Aorta (tissue), 5 donors: ENCODE measurements around the gene FBXW12. TPM values are rescaled to one million over a fixed set of nuclear protein-coding genes. Genes with fewer than 3 reads are reported as not detected.
A peak's percentile ranks its signal among the peaks of the same experiment; 100 is the strongest.

Experiments used
- ATAC-seq: fragments of 200-7000 bp; cut with Tn5 transposase; one replicate; pipeline ENCODE4 v1.9.1; 2022; ENCODE audit warnings: moderate library complexity; ENCODE audit not compliant: low FRiP score
- DNase-seq, 2 donors: peaks; one replicate each; pipeline ENCODE4 v3.0.0-alpha.2; 2020
- H3K27ac ChIP-seq, 2 donors: one replicate each; pipeline ENCODE4 v1.5.1; 2013; ENCODE audit warnings: low read length in 2 of 2, mild to moderate bottlenecking in 2 of 2, moderate library complexity in 2 of 2, control low read depth in 1 of 2, inconsistent platforms in 1 of 2, low read depth in 1 of 2
- H3K27me3 ChIP-seq, 2 donors: one replicate each; pipeline ENCODE4 v1.6.1; 2013; ENCODE audit warnings: control low read depth in 1 of 2, low read length in 1 of 2, mild to moderate bottlenecking in 1 of 2, moderate library complexity in 1 of 2; ENCODE audit not compliant: insufficient read depth in 2 of 2, control insufficient read depth in 1 of 2
- H3K36me3 ChIP-seq, 2 donors: one replicate each; pipeline ENCODE4 v1.6.1; 2013; ENCODE audit warnings: control low read depth in 1 of 2, low read length in 1 of 2, mild to moderate bottlenecking in 1 of 2; ENCODE audit not compliant: insufficient read depth in 2 of 2, control insufficient read depth in 1 of 2
- H3K4me1 ChIP-seq, 2 donors: one replicate each; pipeline ENCODE4 v1.6.1; 2013; ENCODE audit warnings: low read length in 2 of 2, control low read depth in 1 of 2, mild to moderate bottlenecking in 1 of 2, moderate library complexity in 1 of 2; ENCODE audit not compliant: insufficient read depth in 2 of 2, control insufficient read depth in 1 of 2
- H3K4me3 ChIP-seq, 2 donors: one replicate each; pipeline ENCODE4 v1.5.1; 2013; ENCODE audit warnings: low read length in 2 of 2, control low read depth in 1 of 2, mild to moderate bottlenecking in 1 of 2
- H3K9me3 ChIP-seq: one replicate; pipeline ENCODE4 v1.6.1; 2013; ENCODE audit warnings: mild to moderate bottlenecking, low read length; ENCODE audit not compliant: control insufficient read depth
- WGBS, 2 donors: extraction: QIAGEN DNeasy Blood & Tissue Kit; methylation state at CpG; one replicate each; pipeline ENCODE4 v1.1.7; 2013; 5-methylcytosine and 5-hydroxymethylcytosine counted together
- intact Hi-C, 2 donors: fragments of 100-400 bp; cut with DNase I; formaldehyde crosslinking; loops; one replicate each; pipeline versions ENCODE4 v1.14.2 to v1.15.0; 2022
- polyA plus RNA-seq, 2 donors: library from polyadenylated mRNA; stranded (reverse); fragments of 200-250 nt; gene quantifications; one replicate each; pipeline ENCODE4 v1.2.3, GENCODE V29; 2013
- total RNA-seq, 2 donors: library from RNA; stranded (reverse); fragmentation: NEBNext Ultra II Directional; extraction: Animal tissue kit (Norgen Biotek cat#: 25700); gene quantifications; one replicate each; pipeline ENCODE4 v1.2.1, GENCODE V29; 2021
- donor health status: healthy with polysubstance abuse.
- donor health status: Bipolar disorder and iron deficiency.
- donor health status: DM: no; HTN: no; CAD: no.
- donor health status: DM: no; HTN: no; CAD: no.
- donor health status: DM: yes; HTN: yes; CAD: no.

The FBXW12 gene
- total and polyA plus RNA-seq, 4 donors, result not detected

DNA sequence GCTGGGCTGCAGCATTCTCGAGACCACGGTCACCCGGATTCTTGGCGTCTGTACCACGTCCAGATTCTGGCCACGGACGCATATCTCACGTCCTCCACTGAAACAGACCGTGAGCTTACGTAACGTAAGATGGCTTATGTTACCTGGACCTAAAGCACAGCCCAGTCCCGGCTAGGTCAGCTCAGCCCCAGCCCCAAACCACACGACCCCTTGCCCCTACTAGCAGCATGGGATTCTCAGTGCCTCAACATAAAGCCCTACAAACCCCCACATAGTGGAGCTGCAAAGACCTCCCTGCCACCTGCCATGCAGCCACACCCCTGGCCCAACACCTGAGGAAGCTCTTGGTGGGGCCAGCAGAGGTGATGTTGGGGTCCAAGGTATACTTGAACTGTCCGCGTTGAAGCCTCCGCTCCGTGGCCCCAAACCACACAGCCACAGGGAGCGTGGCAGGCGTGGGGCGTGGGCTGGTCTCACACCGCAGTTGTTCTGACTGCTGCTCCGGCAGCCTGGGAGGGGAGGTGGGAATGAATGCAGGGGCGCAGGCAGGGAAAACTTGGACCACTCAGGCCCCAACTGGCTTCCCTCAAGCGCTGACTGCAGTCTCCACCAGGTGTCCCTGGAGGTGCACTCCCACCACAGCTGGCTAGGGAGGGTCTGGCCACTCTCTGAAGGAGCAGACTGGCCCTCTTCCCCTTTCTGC is 43.4 kb downstream of the FBXW12 start:
- DNase-seq, result peak; percentile 44 to 71
- no peaks in the 10 kb centered on the region for H3K4me1 ChIP-seq
- H3K4me3 ChIP-seq, result no peak overlapping the region
- intact Hi-C loops, result no loop called here
- peaks cover 0 to 18% of the 10 kb centered on the region in 2 donors for H3K36me3 ChIP-seq
- WGBS, 2 donors, result 79 to 80% methylated on average over 24 of the region's 24 CpGs
- H3K27ac ChIP-seq, result no peak overlapping the region
- no peaks in the 10 kb centered on the region for H3K27me3 ChIP-seq
- no peak for ATAC-seq
- no peaks in the 10 kb centered on the region for H3K9me3 ChIP-seq

- Histone ChIP-seq H3K4me1 (no peaks in the 10 kb centered on the region), H3K4me3 (no peak overlapping the region), H3K36me3 (peaks cover 0 to 16% of the 10 kb centered on the region in 2 donors), H3K27me3 (no peaks in the 10 kb centered on the region), H3K27ac (no peak overlapping the region), H3K9me3 (no peaks in the 10 kb centered on the region)
- DNase-seq (peak in 1 of 2 donors; percentile 35), ATAC-seq (no peak)
- intact Hi-C loops, result no loop called here
- 90% methylated on average over 14 of the region's 14 CpGs for WGBS, 2 donors
Measured at GRCh38 chr3:48416091-48416505, 44.1 kb downstream of the FBXW12 start.

GRCh38 chr3:48416546-48416945 is 44.5 kb downstream of the FBXW12 start:
- peaks cover 0 to 16% of the 10 kb centered on the region in 2 donors for H3K36me3 ChIP-seq
- DNase-seq (peak in 1 of 2 donors; percentile 6), ATAC-seq (no peak)
- intact Hi-C loops, result no loop called here
- H3K9me3 ChIP-seq, result no peaks in the 10 kb centered on the region
- H3K27me3 ChIP-seq, result no peaks in the 10 kb centered on the region
- no peaks in the 10 kb centered on the region for H3K4me1 ChIP-seq
- H3K4me3 ChIP-seq, result no peak overlapping the region
- no peak overlapping the region for H3K27ac ChIP-seq
- 93 to 94% methylated on average over 4 of the region's 4 CpGs for WGBS, 2 donors

GRCh38 chr3:48417529-48418108 is 45.6 kb downstream of the FBXW12 start:
- ATAC-seq (no peak), DNase-seq (peak in 1 of 2 donors; percentile 22)
- Histone ChIP-seq H3K9me3 (no peaks in the 10 kb centered on the region), H3K27ac (no peak overlapping the region), H3K27me3 (no peaks in the 10 kb centered on the region), H3K4me3 (no peak overlapping the region), H3K36me3 (peaks cover 0 to 9% of the 10 kb centered on the region in 2 donors), H3K4me1 (no peaks in the 10 kb centered on the region)
- 90% methylated on average over 8 to 14 of the region's 14 CpGs for WGBS, 2 donors
- intact Hi-C loops, result no loop called here

GRCh38 chr3:48418140-48418539 is 46.1 kb downstream of the FBXW12 start:
- intact Hi-C loops, result no loop called here
- no peak for DNase-seq
- Histone ChIP-seq H3K27me3 (no peaks in the 10 kb centered on the region), H3K27ac (no peak overlapping the region), H3K9me3 (no peaks in the 10 kb centered on the region), H3K4me1 (no peaks in the 10 kb centered on the region), H3K4me3 (no peak overlapping the region), H3K36me3 (peaks cover 0 to 8% of the 10 kb centered on the region in 2 donors)
- WGBS, 2 donors, result 88 to 90% methylated on average over 17 of the region's 17 CpGs
- no peak for ATAC-seq

- no peak for DNase-seq
- Histone ChIP-seq H3K27ac (no peak overlapping the region), H3K36me3 (peaks cover 0 to 8% of the 10 kb centered on the region in 2 donors), H3K9me3 (no peaks in the 10 kb centered on the region), H3K4me1 (no peaks in the 10 kb centered on the region), H3K4me3 (no peak overlapping the region), H3K27me3 (no peaks in the 10 kb centered on the region)
- intact Hi-C loops, result no loop called here
- ATAC-seq, result no peak
- 71 to 80% methylated on average over 9 of the region's 9 CpGs for WGBS, 2 donors
Measured at GRCh38 chr3:48418651-48419050, 46.6 kb downstream of the FBXW12 start.

GRCh38 chr3:48419149-48419548 is 47.1 kb downstream of the FBXW12 start:
- Histone ChIP-seq H3K9me3 (no peaks in the 10 kb centered on the region), H3K4me1 (no peaks in the 10 kb centered on the region), H3K4me3 (no peak overlapping the region), H3K27ac (no peak overlapping the region), H3K36me3 (peaks cover 0 to 8% of the 10 kb centered on the region in 2 donors), H3K27me3 (no peaks in the 10 kb centered on the region)
- DNase-seq, result peak in 1 of 2 donors; percentile 17
- 90 to 92% methylated on average over 9 of the region's 9 CpGs for WGBS, 2 donors
- intact Hi-C loops, result no loop called here
- no peak for ATAC-seq

DNA sequence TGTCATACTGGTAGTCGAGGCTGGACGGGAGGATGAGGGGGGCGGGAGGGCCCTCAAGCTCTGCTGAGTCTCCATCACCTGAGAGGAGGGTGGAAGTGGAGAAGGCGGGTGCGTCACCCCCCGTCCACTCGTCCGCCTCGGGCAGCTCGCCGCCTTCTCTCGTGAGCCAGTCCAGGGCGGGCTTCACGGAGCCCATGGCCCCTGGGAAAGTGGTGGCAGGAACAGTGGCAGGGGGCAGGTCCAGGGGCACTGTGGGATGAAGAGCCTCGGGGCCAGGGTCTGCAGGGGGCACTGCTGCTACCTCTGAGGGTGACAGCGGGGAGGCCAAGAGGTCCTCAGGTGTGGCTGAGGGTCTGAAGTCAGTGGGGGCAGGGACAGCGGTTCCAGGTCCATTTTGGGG is 47.6 kb downstream of the FBXW12 start:
- Histone ChIP-seq H3K4me3 (no peak overlapping the region), H3K4me1 (no peaks in the 10 kb centered on the region), H3K9me3 (no peaks in the 10 kb centered on the region), H3K27ac (no peak overlapping the region), H3K36me3 (peaks cover 0 to 8% of the 10 kb centered on the region in 2 donors), H3K27me3 (no peaks in the 10 kb centered on the region)
- WGBS, 2 donors, result 89 to 91% methylated on average over 17 of the region's 17 CpGs
- DNase-seq, result no peak
- no peak for ATAC-seq
- intact Hi-C loops, result no loop called here

GRCh38 chr3:48420561-48420960 is 48.5 kb downstream of the FBXW12 start:
- H3K4me1 ChIP-seq, result no peaks in the 10 kb centered on the region
- no peaks in the 10 kb centered on the region for H3K27me3 ChIP-seq
- no peak overlapping the region for H3K4me3 ChIP-seq
- H3K36me3 ChIP-seq, result peaks cover 0 to 5% of the 10 kb centered on the region in 2 donors
- DNase-seq (no peak), ATAC-seq (no peak)
- H3K27ac ChIP-seq, result no peak overlapping the region
- intact Hi-C loops, result no loop called here
- WGBS, 2 donors, result 92 to 93% methylated on average over 14 of the region's 14 CpGs
- H3K9me3 ChIP-seq, result no peaks in the 10 kb centered on the region
